ENCODE measurements around the gene CSNK2A2.

- TF ChIP-seq CTCF (IDR thresholded peaks at IDR 0.05; ENCODE audit: insufficient read depth, low read depth, low read length) (no peak), EZH2 (IDR thresholded peaks at IDR 0.05; ENCODE audit: insufficient read depth, low read length) (no peak)
These were observed 60.3 kb downstream of the CSNK2A2 start for GRCh38 chr16:58137581-58137980.

Measured in astrocyte (in vitro differentiated cells and primary cell).